ENCODE measurements around the gene CLECL1. TPM values are rescaled to one million over a fixed set of nuclear protein-coding genes. Genes with fewer than 3 reads are reported as not detected.
"Not testable (repeated sequence)": the region's sequence is repeated elsewhere in the genome, so short reads cannot be mapped to it uniquely, and the experiment has no call there.

Gene CLECL1
- total and polyA plus RNA-seq, 2 of the 13 experiments (the other 11 are each of a cell fraction or from before 2014, with no cell fraction given) = not detected

- in situ Hi-C loops (cut with HindIII; ENCODE audit: extremely low pct_ligation_motif_present, low pct_unique_long_range_greater_than_20kb); H3K36me3 ChIP-seq (replicated peaks in 1 of 2; ENCODE audit: control insufficient read depth in 1 of 2, insufficient read depth in 2 of 2, low read length in 2 of 2); FAIRE-seq; H3K4me1 ChIP-seq (ENCODE audit: insufficient read depth, low read length); H3K4me3 ChIP-seq (replicated peaks in 1 of 3; ENCODE audit: insufficient read depth in 1 of 3, low read depth in 2 of 3, low read length in 3 of 3); H4K20me1 ChIP-seq (ENCODE audit: insufficient read depth, low read length); H3K79me2 ChIP-seq (ENCODE audit: insufficient read depth, low read length); H3K9ac ChIP-seq (ENCODE audit: insufficient read depth, low read depth, low read length); intact Hi-C loops (cut with micrococcal nuclease; ENCODE audit: unreplicated experiment); H3K27ac ChIP-seq (ENCODE audit: extremely low read length, insufficient read depth, low read length); H3K4me2 ChIP-seq (ENCODE audit: low read depth, low read length); H3K27me3 ChIP-seq (ENCODE audit: control insufficient read depth in 1 of 2, insufficient read depth in 2 of 2, low read length in 2 of 2); ATAC-seq; H2AFZ ChIP-seq (ENCODE audit: low read length); BruUV-seq (replicated peaks); H3K9me3 ChIP-seq (ENCODE audit: low read length); CTCF ChIA-PET (ENCODE audit: low intra/inter-chr PET ratio, low total read pairs); POLR2A ChIA-PET; DNase-seq (ENCODE audit: low spot score): not testable (repeated sequence)
- 81% methylated on average over 4 of the region's 5 CpGs for WGBS (ENCODE audit: low lambda C conversion rate)
Observed at GRCh38 chr12:9685366-9685765, 47.5 kb downstream of the CLECL1 start.

GRCh38 chr12:9682949-9683348 is 49.9 kb downstream of the CLECL1 start:
- CTCF ChIA-PET (ENCODE audit: low intra/inter-chr PET ratio, low total read pairs); H2AFZ ChIP-seq (ENCODE audit: low read length); H3K9me3 ChIP-seq (ENCODE audit: low read length); POLR2A ChIA-PET; H3K79me2 ChIP-seq (ENCODE audit: insufficient read depth, low read length); H3K36me3 ChIP-seq (replicated peaks in 1 of 2; ENCODE audit: control insufficient read depth in 1 of 2, insufficient read depth in 2 of 2, low read length in 2 of 2); H3K4me1 ChIP-seq (ENCODE audit: insufficient read depth, low read length); BruUV-seq (replicated peaks); H3K27ac ChIP-seq (ENCODE audit: extremely low read length, insufficient read depth, low read length); intact Hi-C loops (cut with micrococcal nuclease; ENCODE audit: unreplicated experiment); H4K20me1 ChIP-seq (ENCODE audit: insufficient read depth, low read length); H3K9ac ChIP-seq (ENCODE audit: insufficient read depth, low read depth, low read length); DNase-seq (ENCODE audit: low spot score); FAIRE-seq; ATAC-seq; H3K4me3 ChIP-seq (replicated peaks in 1 of 3; ENCODE audit: insufficient read depth in 1 of 3, low read depth in 2 of 3, low read length in 3 of 3); H3K27me3 ChIP-seq (ENCODE audit: control insufficient read depth in 1 of 2, insufficient read depth in 2 of 2, low read length in 2 of 2); in situ Hi-C loops (cut with HindIII; ENCODE audit: extremely low pct_ligation_motif_present, low pct_unique_long_range_greater_than_20kb); H3K4me2 ChIP-seq (ENCODE audit: low read depth, low read length): not testable (repeated sequence)
- WGBS (ENCODE audit: low lambda C conversion rate) = 94% methylated on average over 2 of the region's 2 CpGs

- H3K4me3 ChIP-seq (replicated peaks in 1 of 3; ENCODE audit: insufficient read depth in 1 of 3, low read depth in 2 of 3, low read length in 3 of 3); H3K4me2 ChIP-seq (ENCODE audit: low read depth, low read length); H3K27me3 ChIP-seq (ENCODE audit: control insufficient read depth in 1 of 2, insufficient read depth in 2 of 2, low read length in 2 of 2); ATAC-seq; H3K9me3 ChIP-seq (ENCODE audit: low read length); H3K36me3 ChIP-seq (replicated peaks in 1 of 2; ENCODE audit: control insufficient read depth in 1 of 2, insufficient read depth in 2 of 2, low read length in 2 of 2); in situ Hi-C loops (cut with HindIII; ENCODE audit: extremely low pct_ligation_motif_present, low pct_unique_long_range_greater_than_20kb); H4K20me1 ChIP-seq (ENCODE audit: insufficient read depth, low read length); H3K4me1 ChIP-seq (ENCODE audit: insufficient read depth, low read length); BruUV-seq (replicated peaks); H2AFZ ChIP-seq (ENCODE audit: low read length); H3K27ac ChIP-seq (ENCODE audit: extremely low read length, insufficient read depth, low read length); H3K9ac ChIP-seq (ENCODE audit: insufficient read depth, low read depth, low read length); FAIRE-seq; CTCF ChIA-PET (ENCODE audit: low intra/inter-chr PET ratio, low total read pairs); H3K79me2 ChIP-seq (ENCODE audit: insufficient read depth, low read length); POLR2A ChIA-PET; intact Hi-C loops (cut with micrococcal nuclease; ENCODE audit: unreplicated experiment); DNase-seq (ENCODE audit: low spot score): not testable (repeated sequence)
- 99% methylated on average over 4 of the region's 4 CpGs for WGBS (ENCODE audit: low lambda C conversion rate)
Observed at GRCh38 chr12:9682508-9682907, 50.4 kb downstream of the CLECL1 start.

Measured in HepG2 (cell line).